HG03432 (cell line): ENCODE results near the gene CCDC81.
A peak's percentile ranks its signal among the peaks of the same experiment; 100 is the strongest.
"Not testable (repeated sequence)": the region's sequence is repeated elsewhere in the genome, so short reads cannot be mapped to it uniquely, and the experiment has no call there.

ENCODE experiments used
- ATAC-seq: cut with Tn5 transposase; IDR thresholded peaks from one replicate; pipeline ENCODE4 v1.9.1; 2021; ENCODE audit warnings: mild to moderate bottlenecking, moderate library complexity; ENCODE audit not compliant: unreplicated experiment

CCDC81 gene

DNA sequence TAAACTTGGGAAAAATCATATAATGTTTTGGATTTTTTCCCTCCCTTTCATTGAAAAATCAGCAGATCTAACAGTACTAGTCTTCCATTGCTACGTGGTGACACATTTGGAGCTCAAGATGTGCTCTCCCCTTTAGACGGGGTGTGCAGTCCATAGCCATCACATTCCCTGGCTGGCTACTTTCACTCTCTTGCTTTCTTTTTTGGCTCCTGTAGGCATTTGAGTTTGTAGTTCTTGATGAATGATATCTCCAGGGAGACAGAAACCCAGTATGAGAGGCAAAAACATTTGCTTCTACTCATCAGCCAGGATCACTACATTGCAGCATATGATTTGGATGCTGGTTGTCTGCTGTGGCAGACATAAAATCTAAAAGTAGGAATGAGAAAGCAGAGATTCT, 12.1 kb downstream of the CCDC81 start:
- ATAC-seq: no peak

DNA sequence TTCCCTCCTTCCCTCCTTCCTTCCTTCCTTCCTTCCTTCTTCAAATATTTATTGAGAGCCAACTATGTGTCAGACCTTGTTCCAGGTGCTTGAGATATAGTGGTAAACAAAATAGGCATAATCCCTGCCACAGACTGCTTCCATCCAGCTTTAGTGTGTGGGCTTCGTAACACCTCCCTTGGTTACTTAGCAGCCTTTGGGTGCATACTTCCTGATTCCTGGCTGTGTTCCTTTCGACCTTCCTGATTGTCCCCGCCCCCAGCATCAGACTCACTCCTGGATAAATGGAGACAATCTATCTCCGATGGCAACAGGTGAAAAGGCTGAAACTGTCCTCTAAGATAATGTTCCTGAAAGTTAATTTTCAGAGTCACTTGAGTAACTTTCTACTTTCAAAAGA, 13.5 kb downstream of the CCDC81 start:
- ATAC-seq: no peak

DNA sequence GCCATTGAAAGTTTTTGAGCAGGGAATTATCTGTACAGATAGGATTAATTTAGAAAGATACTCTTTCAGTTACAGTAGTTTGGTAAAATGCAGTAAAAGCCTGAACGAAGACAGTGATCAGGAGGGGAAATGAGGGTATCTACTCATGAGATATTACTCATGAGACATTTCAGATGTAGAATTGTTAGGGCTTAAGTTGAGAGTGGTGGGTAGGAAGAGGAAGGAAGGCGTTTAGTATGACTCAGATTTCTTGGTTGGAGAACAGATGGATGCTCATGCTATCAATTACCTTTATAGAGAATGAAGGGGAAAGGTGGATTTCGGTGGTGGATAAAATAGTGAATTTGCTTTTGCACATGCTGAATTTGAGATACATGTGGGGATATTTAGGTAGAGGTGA, 15.8 kb downstream of the CCDC81 start:
- ATAC-seq: no peak

GRCh38 chr11:86395061-86395551, 20.4 kb downstream of the CCDC81 start:
- ATAC-seq: no peak

DNA sequence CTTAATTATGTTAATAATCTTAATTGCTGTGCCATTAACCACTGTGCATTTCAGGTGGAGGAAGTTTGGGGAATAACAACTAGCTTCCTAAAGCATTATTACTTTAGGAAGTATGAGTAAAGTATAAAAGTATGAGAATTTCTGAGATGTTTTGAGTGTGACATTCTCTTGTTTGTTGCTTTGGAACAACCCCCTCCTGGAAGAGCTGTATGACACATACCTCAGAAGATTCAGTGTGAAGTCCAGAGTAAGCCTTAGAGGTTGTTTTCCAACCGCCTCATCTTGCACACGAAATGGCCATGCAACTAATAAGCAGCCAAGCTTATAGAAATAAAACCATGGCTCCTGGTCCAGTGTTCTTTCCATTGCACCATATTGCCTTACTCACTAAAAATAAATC, 21.7 kb downstream of the CCDC81 start:
- no peak for ATAC-seq

DNA sequence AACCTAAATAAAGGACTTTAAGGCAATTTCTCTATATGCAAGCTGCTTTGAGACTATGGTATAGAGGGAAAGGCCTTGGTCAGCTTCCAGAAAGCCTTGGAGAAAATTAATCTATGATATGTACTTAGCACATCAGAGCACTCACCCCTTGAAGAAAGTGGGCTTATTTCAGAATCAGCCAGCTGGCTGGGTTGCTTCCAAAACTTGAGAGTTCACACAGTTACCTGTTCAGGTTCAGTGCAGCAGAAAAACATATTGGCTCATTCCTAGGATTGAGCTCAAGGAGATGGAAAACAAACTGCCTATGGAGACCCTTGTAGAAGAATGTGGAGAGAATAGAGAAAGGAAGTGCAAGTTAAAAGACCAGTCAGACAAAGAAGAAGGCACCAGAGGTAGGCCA, 22.7 kb downstream of the CCDC81 start:
- no peak for ATAC-seq

- no peak for ATAC-seq
Measured at GRCh38 chr11:86398106-86398505, 23.4 kb downstream of the CCDC81 start.

DNA sequence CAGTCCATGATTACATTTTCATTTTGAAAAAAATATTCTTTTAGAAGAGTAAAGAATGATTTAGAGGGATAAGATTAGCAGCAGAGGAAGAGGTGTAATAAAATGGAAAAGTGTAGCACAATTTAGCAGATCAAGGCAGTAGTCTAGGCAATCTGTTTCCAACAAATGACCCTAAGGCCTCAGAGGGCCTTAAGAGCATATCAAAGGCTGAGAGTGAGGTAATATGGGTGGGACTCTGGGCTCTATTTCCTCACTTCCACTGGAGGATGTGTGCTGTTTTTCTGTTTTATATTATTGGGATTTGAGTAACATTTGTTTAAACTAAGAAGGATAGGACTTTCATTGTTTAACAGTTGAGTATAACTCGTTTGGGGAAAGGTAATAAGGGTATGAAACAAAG, 28.8 kb downstream of the CCDC81 start:
- ATAC-seq: no peak

DNA sequence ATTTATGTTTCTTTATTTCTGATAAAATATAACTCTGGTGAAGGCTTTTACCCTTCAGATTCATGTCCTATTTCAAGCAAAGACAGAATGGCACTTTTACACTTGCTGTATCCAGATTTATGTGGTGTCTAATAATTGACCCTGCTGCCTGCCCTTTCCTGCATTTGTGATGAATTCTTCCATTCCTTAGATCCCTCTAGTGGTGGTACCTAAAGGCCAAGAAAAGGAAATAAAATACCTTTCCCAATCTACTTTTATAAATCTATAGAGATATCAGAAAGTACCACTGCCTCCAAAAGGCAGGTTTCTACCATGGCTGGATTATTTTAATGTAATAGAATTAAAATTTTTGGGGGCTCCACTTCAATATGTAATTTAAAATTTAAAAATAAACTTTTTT, 34.2 kb downstream of the CCDC81 start:
- no peak for ATAC-seq

DNA sequence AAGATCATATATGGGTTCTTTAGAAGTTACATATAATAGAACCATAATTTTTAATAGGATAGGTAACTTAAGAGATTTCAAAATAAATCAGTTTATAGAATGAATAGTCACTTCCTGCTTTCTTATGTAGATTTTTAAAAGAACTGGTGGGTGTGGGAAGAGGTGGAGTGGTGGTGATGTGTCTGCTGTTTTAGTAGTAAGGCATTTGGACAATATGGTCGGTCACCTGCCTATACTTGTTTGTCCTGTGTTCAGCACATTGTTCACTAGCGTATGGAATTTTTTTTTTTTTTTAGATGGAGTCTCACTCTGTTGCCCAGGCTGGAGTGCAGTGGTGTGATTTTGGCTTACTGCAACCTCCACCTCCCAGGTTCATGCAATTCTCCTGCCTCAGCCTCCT, 39.3 kb downstream of the CCDC81 start:
- no peak for ATAC-seq

GRCh38 chr11:86415026-86415425, 40.3 kb downstream of the CCDC81 start:
- ATAC-seq: no peak

DNA sequence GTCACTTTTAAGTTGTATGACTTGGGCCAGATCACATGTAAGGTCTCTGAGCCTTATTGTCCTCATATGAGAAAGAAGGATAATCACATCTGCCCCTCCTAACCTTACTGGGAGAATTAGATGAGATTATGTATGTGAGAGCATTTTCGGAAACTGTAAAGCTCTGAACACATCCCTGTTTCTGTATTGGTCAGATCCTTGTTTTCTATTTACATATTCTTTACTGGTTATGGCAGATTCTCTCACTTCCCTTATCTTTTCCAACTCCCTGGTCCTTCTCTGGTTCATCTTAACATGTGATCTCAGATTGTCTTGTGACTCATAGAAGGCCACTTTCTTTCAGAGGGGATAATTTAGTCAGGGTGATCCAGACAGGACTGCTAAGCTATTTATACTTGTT, 41.8 kb downstream of the CCDC81 start:
- ATAC-seq: peak; percentile 45

DNA sequence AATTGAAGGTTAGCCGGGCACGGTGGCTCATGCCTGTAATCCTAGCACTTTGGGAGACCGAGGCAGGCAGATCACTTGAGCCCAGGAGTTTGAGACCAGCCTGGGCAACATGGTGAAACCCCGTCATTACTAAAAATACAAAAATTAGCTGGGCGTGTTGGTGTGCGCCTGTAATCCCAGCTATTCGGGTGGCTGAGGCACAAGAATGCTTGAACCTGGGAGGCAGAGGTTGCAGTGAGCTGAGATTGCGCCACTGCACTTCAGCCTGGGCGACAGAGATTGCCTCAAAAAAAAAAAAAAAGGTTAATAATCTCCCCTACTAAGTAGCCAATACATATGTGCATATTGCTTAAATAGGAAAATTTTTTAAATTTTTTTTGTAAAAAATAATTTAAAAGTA, 42.3 kb downstream of the CCDC81 start:
- ATAC-seq: not testable (repeated sequence)

- no peak for ATAC-seq
Measured at GRCh38 chr11:86418106-86418505, 43.4 kb downstream of the CCDC81 start.

DNA sequence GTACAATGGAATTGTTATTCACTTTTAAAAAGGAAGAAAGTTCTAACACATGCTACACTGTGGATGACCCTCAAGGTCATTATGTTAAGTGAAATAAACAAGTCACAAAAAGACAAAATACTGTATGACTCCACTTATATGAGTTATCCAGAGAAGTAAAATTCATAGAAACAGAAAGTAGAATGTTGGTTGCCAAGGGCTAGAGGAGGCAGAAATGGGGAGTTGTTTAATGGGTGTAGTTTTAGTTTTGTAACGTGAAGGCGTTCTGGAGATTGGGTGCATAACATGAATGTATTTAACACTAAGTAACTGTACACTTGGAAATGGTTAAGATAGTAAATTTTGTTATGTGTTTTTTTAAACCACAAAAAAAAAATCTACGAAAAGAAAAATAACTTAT, 43.8 kb downstream of the CCDC81 start:
- ATAC-seq: no peak

- peak; percentile 59 for ATAC-seq
Measured at GRCh38 chr11:86418917-86419316, 44.2 kb downstream of the CCDC81 start.

DNA sequence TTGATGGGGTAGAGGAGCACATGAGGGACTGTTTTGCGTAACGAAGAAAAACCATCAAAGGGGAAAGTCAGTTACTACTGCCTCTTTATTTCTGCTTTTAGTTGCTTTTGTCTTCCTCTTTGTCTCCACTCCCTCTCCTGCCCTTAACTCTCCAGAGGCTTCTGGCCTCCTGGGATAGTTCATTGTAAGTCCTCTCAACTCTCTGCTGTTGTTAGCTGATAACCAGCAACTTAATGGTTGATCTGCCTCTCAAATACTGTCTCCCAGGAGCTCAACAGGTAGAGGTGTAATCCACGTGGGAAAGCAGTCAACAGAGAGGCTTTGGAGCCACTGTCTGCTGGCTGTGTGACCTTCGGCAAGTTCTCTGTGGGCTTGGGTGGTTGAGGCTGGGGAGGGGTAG, 47.3 kb downstream of the CCDC81 start:
- ATAC-seq: no peak

- ATAC-seq: no peak
Measured at GRCh38 chr11:86422371-86422770, 47.7 kb downstream of the CCDC81 start.

DNA sequence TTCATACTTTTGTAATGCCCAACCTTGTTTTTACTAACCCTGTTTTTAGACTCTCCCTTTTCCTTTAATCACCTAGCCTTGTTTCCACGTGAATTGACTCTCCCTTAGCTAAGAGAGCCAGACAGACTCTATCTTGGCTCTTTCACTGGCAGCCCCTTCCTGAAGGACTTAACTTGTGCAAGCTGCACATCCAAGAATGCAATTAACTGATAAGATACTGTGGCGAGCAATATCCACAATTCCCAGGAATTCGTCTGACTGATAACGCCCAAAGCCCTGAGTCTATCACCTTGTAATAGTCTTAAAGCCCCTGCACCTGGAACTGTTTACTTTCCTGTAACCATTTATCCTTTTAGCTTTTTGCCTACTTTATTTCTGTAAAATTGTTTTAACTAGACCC, 48.8 kb downstream of the CCDC81 start:
- ATAC-seq: not testable (repeated sequence)

DNA sequence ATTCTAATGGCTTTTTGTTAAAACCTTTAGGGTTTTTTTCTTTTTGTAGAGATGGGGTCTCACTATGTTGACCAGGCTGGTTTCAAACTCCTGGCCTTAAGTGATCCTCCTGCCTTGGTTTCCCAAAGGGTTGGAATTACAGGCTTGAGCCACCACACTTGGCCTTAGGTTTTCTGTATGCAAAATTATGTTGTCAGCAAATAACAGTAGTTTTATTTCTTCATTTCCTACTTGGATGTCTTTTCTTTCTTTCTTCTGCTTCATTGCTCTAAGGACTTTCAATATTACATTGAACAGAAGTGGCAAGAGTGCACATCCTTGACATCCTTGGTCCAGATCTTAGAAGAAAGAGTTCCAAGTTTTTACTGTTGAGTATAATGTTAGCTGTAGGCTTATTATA, 52.8 kb downstream of the CCDC81 start:
- no peak for ATAC-seq

- no peak for ATAC-seq
Measured at GRCh38 chr11:86431258-86431657, 56.6 kb downstream of the CCDC81 start.

- not testable (repeated sequence) for ATAC-seq
Measured at GRCh38 chr11:86433361-86434095, 58.8 kb downstream of the CCDC81 start.

- ATAC-seq: no peak
Measured at GRCh38 chr11:86435711-86436110, 61.0 kb downstream of the CCDC81 start.
